Caco-2 (cell line): ENCODE results near the gene RWDD3. TPM values are rescaled to one million over a fixed set of nuclear protein-coding genes. Genes with fewer than 3 reads are reported as not detected.

Experiments used
- BruUV-seq: library from RNA; stranded (reverse); fragments of 400-500 nt; replicated peaks from 2 replicates; lab custom pipeline; 2021; lab: Mats Ljungman, UMichigan
- CTCF ChIA-PET: fragments of 300-600 bp; sonication (Branson Sonifier 250); formaldehyde crosslinking; loops from one replicate; lab custom pipeline; 2022; ENCODE audit warnings: antibody characterized with exemption; lab: Charles Lee
- POLR2A ChIA-PET: fragments of 300-600 bp; sonication (Branson Sonifier 250); formaldehyde crosslinking; loops from one replicate; lab custom pipeline; 2022; ENCODE audit warnings: antibody characterized with exemption; lab: Charles Lee
- DNase-seq, 2 experiments: peaks; one replicate each; pipeline versions ENCODE4 v3.0.0 to v3.0.0-alpha.2; 2020 to 2022
- H3K27me3 ChIP-seq: replicated peaks from 2 replicates; pipeline ENCODE4 v1.6.0; 2011; ENCODE audit warnings: low read length; ENCODE audit not compliant: control insufficient read depth, insufficient read depth
- H3K36me3 ChIP-seq: 2 replicates; pipeline ENCODE4 v1.5.1; 2011; ENCODE audit warnings: low read length; ENCODE audit not compliant: control insufficient read depth, insufficient read depth
- H3K4me1 ChIP-seq: fragments of 250-450 bp; sonication (Bioruptor Pico); 2 replicates; pipeline ENCODE4 v1.5.1; 2020; ENCODE audit warnings: mild to moderate bottlenecking
- H3K4me3 ChIP-seq: 2 replicates; pipeline ENCODE4 v1.5.1; 2011; ENCODE audit warnings: low read depth, mild to moderate bottlenecking, control low read depth, low read length
- H3K9me3 ChIP-seq: fragments of 250-450 bp; sonication (Bioruptor Pico); 2 replicates; pipeline ENCODE4 v1.5.1; 2020; ENCODE audit warnings: mild to moderate bottlenecking, moderate library complexity
- H3K27ac Mint-ChIP-seq: one replicate; pipeline ENCODE4 v1.8.0; 2022; ENCODE audit warnings: mixed read lengths; ENCODE audit not compliant: unreplicated experiment
- H3K27me3 Mint-ChIP-seq: one replicate; pipeline ENCODE4 v1.8.0; 2022; ENCODE audit warnings: mixed read lengths; ENCODE audit not compliant: insufficient read depth, unreplicated experiment
- H3K36me3 Mint-ChIP-seq: one replicate; pipeline ENCODE4 v1.8.0; 2022; ENCODE audit warnings: mild to moderate bottlenecking, mixed read lengths; ENCODE audit not compliant: insufficient read depth, unreplicated experiment
- H3K4me1 Mint-ChIP-seq: one replicate; pipeline ENCODE4 v1.8.0; 2022; ENCODE audit warnings: low read depth, mixed read lengths; ENCODE audit not compliant: unreplicated experiment
- H3K4me3 Mint-ChIP-seq: one replicate; pipeline ENCODE4 v1.8.0; 2022; ENCODE audit warnings: mild to moderate bottlenecking, moderate library complexity, mixed read lengths; ENCODE audit not compliant: unreplicated experiment
- H3K9me3 Mint-ChIP-seq: one replicate; pipeline ENCODE4 v1.8.0; 2022; ENCODE audit warnings: mixed read lengths; ENCODE audit not compliant: unreplicated experiment
- intact Hi-C: fragments of 100-400 bp; cut with micrococcal nuclease; formaldehyde crosslinking; loops from one replicate; pipeline ENCODE4 v1.10.0; 2022; ENCODE audit not compliant: unreplicated experiment
- total RNA-seq: library from RNA; stranded (reverse); gene quantifications from 2 replicates; pipeline ENCODE4 v1.2.3, GENCODE V29; 2022
- TF ChIP-seq, protein P1 (sequence below), 2 experiments: fragments of 200-600 bp in 1 of 2; IDR thresholded peaks; 1 replicate in 1 of 2; 2 replicates in 1 of 2; pipeline versions ENCODE4 v1.5.1 to v1.8.0; 2011 to 2022; ENCODE audit warnings: antibody characterized with exemption in 1 of 2, control low read depth in 1 of 2, inconsistent platforms in 1 of 2, low read depth in 1 of 2, low read length in 1 of 2, mild to moderate bottlenecking in 1 of 2, moderate library complexity in 1 of 2; ENCODE audit not compliant: insufficient read depth in 1 of 2, severe bottlenecking in 1 of 2, unreplicated experiment in 1 of 2

Gene RWDD3
- total RNA-seq, 1 experiment from 2014 or later, result 13.3 TPM

DNA sequence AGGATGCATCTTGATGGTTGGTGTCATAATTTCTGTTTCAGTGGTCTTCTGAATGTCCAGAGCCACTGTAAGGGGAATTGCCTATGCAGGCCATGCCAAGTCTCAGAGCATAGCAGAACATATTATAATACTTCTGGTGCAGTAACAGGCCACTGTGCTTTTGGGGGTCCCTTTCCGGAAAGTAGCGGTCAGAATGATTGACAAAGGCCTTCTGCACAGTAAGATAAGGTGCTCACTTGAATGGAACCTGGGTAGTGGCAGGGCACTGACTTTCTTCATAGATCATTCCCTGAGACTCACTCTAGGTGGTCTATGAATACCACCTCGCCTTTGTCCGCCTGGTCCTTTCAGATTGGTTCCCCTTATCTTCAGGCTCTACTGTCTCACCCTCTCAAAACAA lies 28.9 kb downstream of the RWDD3 start:
- no TSS peak for BruUV-seq
- intact Hi-C loops, result no loop called here
- Histone ChIP-seq H3K9me3 (no peaks in the 10 kb centered on the region), H3K27me3 (no peaks in the 10 kb centered on the region), H3K4me1 (peaks cover 20% of the 10 kb centered on the region), H3K36me3 (no peaks in the 10 kb centered on the region), H3K4me3 (no peak overlapping the region)
- Mint-ChIP-seq H3K4me1 (peaks cover 22% of the 10 kb centered on the region), H3K27ac (no peak overlapping the region), H3K4me3 (no peak overlapping the region), H3K36me3 (peaks cover 6% of the 10 kb centered on the region), H3K27me3 (no peaks in the 10 kb centered on the region), H3K9me3 (peaks cover 23% of the 10 kb centered on the region)
- ChIA-PET POLR2A (no interaction called here), CTCF (no interaction called here)
- TF ChIP-seq, protein P1, sequence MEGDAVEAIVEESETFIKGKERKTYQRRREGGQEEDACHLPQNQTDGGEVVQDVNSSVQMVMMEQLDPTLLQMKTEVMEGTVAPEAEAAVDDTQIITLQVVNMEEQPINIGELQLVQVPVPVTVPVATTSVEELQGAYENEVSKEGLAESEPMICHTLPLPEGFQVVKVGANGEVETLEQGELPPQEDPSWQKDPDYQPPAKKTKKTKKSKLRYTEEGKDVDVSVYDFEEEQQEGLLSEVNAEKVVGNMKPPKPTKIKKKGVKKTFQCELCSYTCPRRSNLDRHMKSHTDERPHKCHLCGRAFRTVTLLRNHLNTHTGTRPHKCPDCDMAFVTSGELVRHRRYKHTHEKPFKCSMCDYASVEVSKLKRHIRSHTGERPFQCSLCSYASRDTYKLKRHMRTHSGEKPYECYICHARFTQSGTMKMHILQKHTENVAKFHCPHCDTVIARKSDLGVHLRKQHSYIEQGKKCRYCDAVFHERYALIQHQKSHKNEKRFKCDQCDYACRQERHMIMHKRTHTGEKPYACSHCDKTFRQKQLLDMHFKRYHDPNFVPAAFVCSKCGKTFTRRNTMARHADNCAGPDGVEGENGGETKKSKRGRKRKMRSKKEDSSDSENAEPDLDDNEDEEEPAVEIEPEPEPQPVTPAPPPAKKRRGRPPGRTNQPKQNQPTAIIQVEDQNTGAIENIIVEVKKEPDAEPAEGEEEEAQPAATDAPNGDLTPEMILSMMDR (IDR thresholded peaks at IDR 0.05; ENCODE audit: insufficient read depth in 1 of 2, low read depth in 1 of 2, low read length in 1 of 2, severe bottlenecking in 1 of 2, unreplicated experiment in 1 of 2), result no peak
- no peak for DNase-seq

- peaks cover 15% of the 10 kb centered on the region for H3K4me1 ChIP-seq
- Mint-ChIP-seq H3K36me3 (peaks cover 6% of the 10 kb centered on the region), H3K27ac (no peak overlapping the region), H3K4me3 (no peak overlapping the region), H3K4me1 (peaks cover 17% of the 10 kb centered on the region), H3K9me3 (peaks cover 23% of the 10 kb centered on the region), H3K27me3 (no peaks in the 10 kb centered on the region)
- ChIA-PET POLR2A (no interaction called here), CTCF (no interaction called here)
- no peaks in the 10 kb centered on the region for H3K36me3 ChIP-seq
- intact Hi-C loops, result no loop called here
- no TSS peak for BruUV-seq
- H3K4me3 ChIP-seq, result no peak overlapping the region
- H3K9me3 ChIP-seq, result no peaks in the 10 kb centered on the region
- TF ChIP-seq, protein P1 (IDR thresholded peaks at IDR 0.05; ENCODE audit: insufficient read depth in 1 of 2, low read depth in 1 of 2, low read length in 1 of 2, severe bottlenecking in 1 of 2, unreplicated experiment in 1 of 2), result no peak
- no peak for DNase-seq
- H3K27me3 ChIP-seq, result no peaks in the 10 kb centered on the region
Observed at GRCh38 chr1:95263450-95263849, 29.4 kb downstream of the RWDD3 start.

DNA sequence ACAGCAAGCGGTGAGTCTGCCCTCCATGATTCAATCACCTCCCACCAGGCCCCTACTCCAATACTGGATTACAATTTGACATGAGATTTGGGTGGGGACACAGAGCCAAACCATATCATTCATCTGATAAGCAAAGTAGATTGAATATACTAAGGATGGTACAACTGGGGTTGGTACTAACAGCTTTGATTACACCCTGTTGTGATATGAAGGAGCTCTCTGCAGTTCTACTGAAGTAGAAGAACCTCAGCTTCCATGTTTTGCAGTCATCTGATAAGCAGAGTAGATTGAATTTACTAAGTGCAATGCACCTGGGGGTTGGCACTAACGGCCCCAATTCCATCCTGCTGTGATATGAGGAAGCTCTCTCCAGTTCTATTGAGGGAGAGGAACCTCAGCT lies 31.1 kb downstream of the RWDD3 start:
- no peak for DNase-seq
- H3K27me3 ChIP-seq, result no peaks in the 10 kb centered on the region
- Mint-ChIP-seq H3K9me3 (peaks cover 23% of the 10 kb centered on the region), H3K27me3 (no peaks in the 10 kb centered on the region), H3K27ac (no peak overlapping the region), H3K4me1 (peaks cover 1% of the 10 kb centered on the region), H3K4me3 (no peak overlapping the region), H3K36me3 (no peaks in the 10 kb centered on the region)
- TF ChIP-seq, protein P1 (IDR thresholded peaks at IDR 0.05; ENCODE audit: insufficient read depth in 1 of 2, low read depth in 1 of 2, low read length in 1 of 2, severe bottlenecking in 1 of 2, unreplicated experiment in 1 of 2), result no peak
- no peaks in the 10 kb centered on the region for H3K4me1 ChIP-seq
- H3K9me3 ChIP-seq, result no peaks in the 10 kb centered on the region
- intact Hi-C loops, result no loop called here
- no peaks in the 10 kb centered on the region for H3K36me3 ChIP-seq
- ChIA-PET POLR2A (no interaction called here), CTCF (no interaction called here)
- BruUV-seq, result no TSS peak
- no peak overlapping the region for H3K4me3 ChIP-seq
